CD4-positive, alpha-beta memory T cell (primary cell): Measurements from ENCODE around the gene ZFP90. TPM values are rescaled to one million over a fixed set of nuclear protein-coding genes. Genes with fewer than 3 reads are reported as not detected.

ENCODE experiments used
- CTCF ChIA-PET: fragments of 350-600 bp; sonication (Branson Sonifier 250); formaldehyde crosslinking; loops from one replicate; lab custom pipeline; 2021; ENCODE audit warnings: inconsistent platforms; ENCODE audit not compliant: partially characterized antibody; lab: Charles Lee
- POLR2A ChIA-PET: fragments of 350-600 bp; sonication (Branson Sonifier 250); formaldehyde crosslinking; loops from one replicate; lab custom pipeline; 2021; ENCODE audit not compliant: partially characterized antibody; lab: Charles Lee
- DNase-seq, 5 donors: peaks; one replicate each; pipeline versions ENCODE4 v3.0.0 to v3.0.0-alpha.2; 2020 to 2022; ENCODE audit warnings: mixed read lengths in 1 of 5
- H3K27ac ChIP-seq: one replicate; pipeline ENCODE4 v1.7.0; 2013; ENCODE audit warnings: low read depth, low read length
- H3K27me3 ChIP-seq: 2 replicates; pipeline ENCODE4 v1.7.0; 2013; ENCODE audit warnings: mild to moderate bottlenecking, low read length, moderate library complexity; ENCODE audit not compliant: insufficient read depth
- H3K36me3 ChIP-seq: 2 replicates; pipeline ENCODE4 v1.7.0; 2013; ENCODE audit warnings: mild to moderate bottlenecking, low read length, moderate library complexity; ENCODE audit not compliant: insufficient read depth
- H3K4me1 ChIP-seq: 2 replicates; pipeline ENCODE4 v1.7.0; 2013; ENCODE audit warnings: mild to moderate bottlenecking, low read length, moderate library complexity; ENCODE audit not compliant: insufficient read depth
- H3K4me3 ChIP-seq, 2 donors: one replicate each; pipeline ENCODE4 v1.7.0; 2013; ENCODE audit warnings: low read length in 2 of 2, mild to moderate bottlenecking in 1 of 2
- H3K9me3 ChIP-seq, 2 donors: one replicate each; pipeline ENCODE4 v1.7.0; 2013; ENCODE audit warnings: low read length in 2 of 2, control low read depth in 1 of 2; ENCODE audit not compliant: control insufficient read depth in 1 of 2
- H3K27ac Mint-ChIP-seq, 7 donors: one replicate each; pipeline ENCODE4 v1.8.0; 2020 to 2021; ENCODE audit warnings: mixed read lengths in 7 of 7, mild to moderate bottlenecking in 6 of 7, inconsistent platforms in 3 of 7, moderate library complexity in 3 of 7
- H3K27me3 Mint-ChIP-seq, 2 donors: one replicate each; pipeline ENCODE4 v1.8.0; 2020 to 2021; ENCODE audit warnings: mixed read lengths in 2 of 2
- H3K36me3 Mint-ChIP-seq, 2 donors: one replicate each; pipeline ENCODE4 v1.8.0; 2020 to 2021; ENCODE audit warnings: mixed read lengths in 2 of 2, inconsistent platforms in 1 of 2, mild to moderate bottlenecking in 1 of 2
- H3K4me1 Mint-ChIP-seq, 4 donors: one replicate each; pipeline ENCODE4 v1.8.0; 2020 to 2021; ENCODE audit warnings: mixed read lengths in 4 of 4, mild to moderate bottlenecking in 1 of 4
- H3K4me3 Mint-ChIP-seq, 8 donors: one replicate each; pipeline ENCODE4 v1.8.0; 2020 to 2021; ENCODE audit warnings: mixed read lengths in 8 of 8, mild to moderate bottlenecking in 7 of 8, moderate library complexity in 6 of 8, inconsistent platforms in 3 of 8
- H3K9me3 Mint-ChIP-seq, 8 donors: one replicate each; pipeline ENCODE4 v1.8.0; 2020 to 2021; ENCODE audit warnings: mixed read lengths in 8 of 8, mild to moderate bottlenecking in 5 of 8, inconsistent platforms in 3 of 8, moderate library complexity in 1 of 8
- intact Hi-C: fragments of 100-400 bp; cut with micrococcal nuclease; formaldehyde crosslinking; loops from one replicate; pipeline ENCODE4 v1.15.1; 2023
- polyA plus RNA-seq, 2 donors: library from polyadenylated mRNA; unstranded; fragments of 300-500 nt; fragmentation: Illumina TruSeq; gene quantifications; one replicate each; pipeline ENCODE4 v1.2.3, GENCODE V29; 2021
- total RNA-seq, 2 experiments: library from RNA; stranded (reverse); gene quantifications; one replicate each; pipeline ENCODE4 v1.2.3, GENCODE V29; 2021

ZFP90 gene
- total and polyA plus RNA-seq, 4 experiments from 2014 or later = 20.2 to 55.3 (median 40.0) TPM

- Histone ChIP-seq H3K4me3 (no peak overlapping the region), H3K27me3 (no peaks in the 10 kb centered on the region), H3K9me3 (no peaks in the 10 kb centered on the region), H3K4me1 (no peaks in the 10 kb centered on the region), H3K27ac (no peak overlapping the region), H3K36me3 (no peaks in the 10 kb centered on the region)
- intact Hi-C loops = no loop called here
- no peak for DNase-seq
- H3K4me1 Mint-ChIP-seq = no peaks in the 10 kb centered on the region
- no peaks in the 10 kb centered on the region for H3K9me3 Mint-ChIP-seq
- POLR2A ChIA-PET = no interaction called here
- no peak overlapping the region for H3K4me3 Mint-ChIP-seq
- no peak overlapping the region for H3K27ac Mint-ChIP-seq
- H3K36me3 Mint-ChIP-seq = no peaks in the 10 kb centered on the region
- H3K27me3 Mint-ChIP-seq = no peaks in the 10 kb centered on the region
- CTCF ChIA-PET = interaction anchor here (1.7 to 2.2 kb wide), 2 partner anchors 9 to 72 kb away, joined by 5 to 8 read pairs; no protein-coding TSS in a partner anchor
These were observed 60.5 kb downstream of the ZFP90 start for GRCh38 chr16:68599586-68599985.

- H3K4me1 ChIP-seq = no peaks in the 10 kb centered on the region
- Mint-ChIP-seq H3K36me3 (peaks cover 0 to 1% of the 10 kb centered on the region in 2 donors), H3K4me1 (no peaks in the 10 kb centered on the region), H3K4me3 (no peak overlapping the region), H3K9me3 (peaks cover 0 to 3% (median 0%) of the 10 kb centered on the region in 8 donors), H3K27me3 (no peaks in the 10 kb centered on the region), H3K27ac (no peak overlapping the region)
- no peak overlapping the region for H3K4me3 ChIP-seq
- no peaks in the 10 kb centered on the region for H3K9me3 ChIP-seq
- CTCF ChIA-PET = interaction anchor here (0.9 to 1.2 kb wide), 2 partner anchors 15 to 106 kb away, joined by 3 read pairs; no protein-coding TSS in a partner anchor
- H3K27ac ChIP-seq = no peak overlapping the region
- POLR2A ChIA-PET = no interaction called here
- intact Hi-C loops = no loop called here
- no peak for DNase-seq
- no peaks in the 10 kb centered on the region for H3K36me3 ChIP-seq
- H3K27me3 ChIP-seq = no peaks in the 10 kb centered on the region
These were observed 66.7 kb downstream of the ZFP90 start for GRCh38 chr16:68605746-68606145.

DNA sequence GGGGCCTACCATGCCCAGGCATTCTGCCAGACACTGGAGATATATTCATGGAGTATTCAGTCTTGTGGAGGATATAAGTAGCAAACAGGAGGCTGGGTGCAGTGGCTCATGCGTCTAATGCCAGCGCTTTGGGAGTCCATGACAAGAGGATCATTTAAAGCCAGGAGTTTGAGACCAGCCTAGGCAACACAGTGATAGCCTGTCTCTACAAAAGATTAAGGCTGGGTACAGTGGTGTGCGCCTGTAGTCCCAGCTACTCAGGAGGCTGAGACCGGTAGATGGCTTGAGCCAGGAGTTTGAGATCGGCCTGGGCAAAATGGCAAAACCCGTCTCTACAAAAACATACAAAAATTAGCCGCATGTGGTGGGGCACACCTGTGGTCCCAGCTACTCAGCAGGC is 68.4 kb downstream of the ZFP90 start:
- intact Hi-C loops = no loop called here
- DNase-seq = no peak
- Mint-ChIP-seq H3K4me3 (no peak overlapping the region), H3K27me3 (no peaks in the 10 kb centered on the region), H3K27ac (no peak overlapping the region), H3K4me1 (no peaks in the 10 kb centered on the region), H3K36me3 (peaks cover under 1 to 1% of the 10 kb centered on the region in 2 donors), H3K9me3 (peaks cover 0 to 3% (median 1%) of the 10 kb centered on the region in 8 donors)
- H3K27me3 ChIP-seq = no peaks in the 10 kb centered on the region
- ChIA-PET POLR2A (no interaction called here), CTCF (no interaction called here)
- no peak overlapping the region for H3K4me3 ChIP-seq
- H3K9me3 ChIP-seq = no peaks in the 10 kb centered on the region
- no peaks in the 10 kb centered on the region for H3K4me1 ChIP-seq
- no peak overlapping the region for H3K27ac ChIP-seq
- no peaks in the 10 kb centered on the region for H3K36me3 ChIP-seq

- Mint-ChIP-seq H3K27ac (peak overlapping the region in 1 of 7 donors; percentile 81), H3K9me3 (peaks cover 0 to 10% (median 4%) of the 10 kb centered on the region in 8 donors), H3K27me3 (peaks cover 0 to 2% of the 10 kb centered on the region in 2 donors), H3K4me1 (no peaks in the 10 kb centered on the region), H3K4me3 (no peak overlapping the region), H3K36me3 (peaks cover 4 to 5% of the 10 kb centered on the region in 2 donors)
- CTCF ChIA-PET = no interaction called here
- DNase-seq = no peak
- no peak overlapping the region for H3K27ac ChIP-seq
- H3K9me3 ChIP-seq = no peaks in the 10 kb centered on the region
- no peaks in the 10 kb centered on the region for H3K4me1 ChIP-seq
- intact Hi-C loops = no loop called here
- H3K4me3 ChIP-seq = no peak overlapping the region
- no peaks in the 10 kb centered on the region for H3K36me3 ChIP-seq
- POLR2A ChIA-PET = no interaction called here
- no peaks in the 10 kb centered on the region for H3K27me3 ChIP-seq
These were observed 69.2 kb downstream of the ZFP90 start for GRCh38 chr16:68608330-68608729.

- Histone ChIP-seq H3K4me1 (no peaks in the 10 kb centered on the region), H3K27me3 (no peaks in the 10 kb centered on the region), H3K9me3 (peaks cover 0 to 8% of the 10 kb centered on the region in 2 donors), H3K27ac (no peak overlapping the region), H3K36me3 (no peaks in the 10 kb centered on the region), H3K4me3 (no peak overlapping the region)
- intact Hi-C loops = no loop called here
- POLR2A ChIA-PET = no interaction called here
- Mint-ChIP-seq H3K9me3 (peaks cover 2 to 21% (median 11%) of the 10 kb centered on the region in 8 donors), H3K4me3 (no peak overlapping the region), H3K27ac (no peak overlapping the region), H3K27me3 (peaks cover 2 to 5% of the 10 kb centered on the region in 2 donors), H3K4me1 (no peaks in the 10 kb centered on the region), H3K36me3 (peaks cover 5 to 10% of the 10 kb centered on the region in 2 donors)
- no peak for DNase-seq
- CTCF ChIA-PET = no interaction called here
These were observed 73.9 kb downstream of the ZFP90 start for GRCh38 chr16:68612996-68613395.

DNA sequence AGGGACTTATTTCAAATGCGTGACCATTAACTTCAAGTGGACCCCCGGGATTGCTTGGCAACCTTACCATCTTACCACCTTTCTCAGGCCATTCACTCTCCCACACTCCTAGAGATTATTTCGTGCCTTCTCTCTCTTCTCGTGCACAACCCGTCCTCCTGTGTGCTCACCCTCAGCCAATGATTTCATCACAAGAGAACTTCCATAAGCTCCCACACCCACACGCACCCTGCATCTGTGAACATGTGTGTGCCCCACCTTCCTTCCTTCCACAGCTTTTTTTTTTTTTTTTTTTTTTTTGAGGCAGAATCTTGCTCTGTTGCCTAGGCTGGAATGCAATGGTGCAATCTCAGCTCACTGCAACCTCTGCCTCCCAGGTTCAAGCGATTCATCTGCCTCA is 78.6 kb downstream of the ZFP90 start:
- no peaks in the 10 kb centered on the region for H3K36me3 ChIP-seq
- H3K4me1 ChIP-seq = no peaks in the 10 kb centered on the region
- ChIA-PET POLR2A (no interaction called here), CTCF (no interaction called here)
- no peak overlapping the region for H3K27ac ChIP-seq
- no peak for DNase-seq
- no peaks in the 10 kb centered on the region for H3K4me1 Mint-ChIP-seq
- no peak overlapping the region for H3K4me3 ChIP-seq
- peaks cover 0 to 6% of the 10 kb centered on the region in 2 donors for H3K27me3 Mint-ChIP-seq
- H3K9me3 ChIP-seq = peaks cover 0 to 8% of the 10 kb centered on the region in 2 donors
- H3K4me3 Mint-ChIP-seq = no peak overlapping the region
- H3K27ac Mint-ChIP-seq = no peak overlapping the region
- H3K9me3 Mint-ChIP-seq = peaks cover 0 to 17% (median 9%) of the 10 kb centered on the region in 8 donors
- H3K36me3 Mint-ChIP-seq = peaks cover 2 to 7% of the 10 kb centered on the region in 2 donors
- intact Hi-C loops = no loop called here
- H3K27me3 ChIP-seq = no peaks in the 10 kb centered on the region
